Neural cell (in vitro differentiated cells): Measurements from ENCODE around the gene MEF2D. TPM values are rescaled to one million over a fixed set of nuclear protein-coding genes. Genes with fewer than 3 reads are reported as not detected.
A peak's percentile ranks its signal among the peaks of the same experiment; 100 is the strongest.

Experiments
- H2AFZ ChIP-seq: fragments of 200-600, 300-800 bp; sonication (generic), shearing (Covaris generic); 2 replicates; pipeline ENCODE4 v1.6.0; 2014; ENCODE audit warnings: low read depth, mild to moderate bottlenecking, antibody characterized with exemption, low read length, moderate library complexity
- H3F3A ChIP-seq: fragments of 200-600 bp; shearing (Covaris generic); 2 replicates; pipeline ENCODE4 v1.6.1; 2016; ENCODE audit warnings: mild to moderate bottlenecking, moderate library complexity, mixed read lengths, antibody characterized with exemption, low read length; ENCODE audit not compliant: insufficient read depth, poor library complexity, severe bottlenecking
- H3K27ac ChIP-seq: fragments of 200-600, 300-800 bp; sonication (generic), shearing (Covaris generic); 2 replicates; pipeline ENCODE4 v1.5.1; 2014; ENCODE audit warnings: mild to moderate bottlenecking, low read length, moderate library complexity
- H3K27me3 ChIP-seq: fragments of 300-800, 200-600 bp; sonication (generic), shearing (Covaris generic); 2 replicates; pipeline ENCODE4 v1.6.0; 2014; ENCODE audit warnings: mild to moderate bottlenecking, low read depth, low read length, moderate library complexity; ENCODE audit not compliant: insufficient read depth
- H3K36me3 ChIP-seq: fragments of 300-800, 200-600 bp; sonication (generic), shearing (Covaris generic); 2 replicates; pipeline ENCODE4 v1.5.1; 2014; ENCODE audit warnings: mild to moderate bottlenecking, antibody characterized with exemption, low read length, moderate library complexity; ENCODE audit not compliant: insufficient read depth
- H3K4me2 ChIP-seq: fragments of 300-800, 200-600 bp; sonication (generic), shearing (Covaris generic); 2 replicates; pipeline ENCODE4 v1.6.0; 2014; ENCODE audit warnings: mild to moderate bottlenecking, low read length
- H3K4me3 ChIP-seq: fragments of 300-800, 200-600 bp; sonication (generic), shearing (Covaris generic); 2 replicates; pipeline ENCODE4 v1.5.1; 2014; ENCODE audit warnings: mild to moderate bottlenecking, low read length, moderate library complexity
- H3K79me2 ChIP-seq: fragments of 200-600 bp; shearing (Covaris generic); replicated peaks from 2 replicates; pipeline ENCODE4 v1.6.0; 2014; ENCODE audit warnings: mild to moderate bottlenecking, low read length, moderate library complexity; ENCODE audit not compliant: insufficient read depth
- H3K9ac ChIP-seq: fragments of 300-800, 200-600 bp; sonication (generic), shearing (Covaris generic); 2 replicates; pipeline ENCODE4 v1.6.1; 2016; ENCODE audit warnings: mild to moderate bottlenecking, low read length, mixed read lengths
- H3K9me2 ChIP-seq: fragments of 200-600 bp; shearing (Covaris generic); 2 replicates; pipeline ENCODE4 v1.6.1; 2016; ENCODE audit warnings: mild to moderate bottlenecking, low read length, mixed read lengths; ENCODE audit not compliant: insufficient read depth
- H3K9me3 ChIP-seq: fragments of 200-600, 300-800 bp; sonication (generic), shearing (Covaris generic); 2 replicates; pipeline ENCODE4 v1.6.1; 2016; ENCODE audit warnings: mild to moderate bottlenecking, mixed run types, low read length, moderate library complexity, mixed read lengths
- H4K20me1 ChIP-seq: fragments of 200-600 bp; shearing (Covaris generic); 2 replicates; pipeline ENCODE4 v1.6.1; 2016; ENCODE audit warnings: mild to moderate bottlenecking, mixed run types; ENCODE audit not compliant: insufficient read depth
- EP300 ChIP-seq: fragments of 450-650 bp; conservative IDR thresholded peaks from 2 replicates; pipeline ENCODE4 v1.6.1; 2014; ENCODE audit warnings: antibody characterized with exemption, mild to moderate bottlenecking, moderate library complexity; ENCODE audit not compliant: poor library complexity, severe bottlenecking
- EZH2 ChIP-seq: fragments of 200-600, 300-800 bp; shearing (Covaris generic), sonication (generic); IDR thresholded peaks from 2 replicates; pipeline ENCODE4 v1.6.1; 2014; ENCODE audit warnings: antibody characterized with exemption, low read length, borderline replicate concordance, mild to moderate bottlenecking; ENCODE audit not compliant: insufficient read depth, poor library complexity, severe bottlenecking
- MXI1 ChIP-seq: fragments of 450-650 bp; conservative IDR thresholded peaks from 2 replicates; pipeline ENCODE4 v1.6.1; 2014; ENCODE audit warnings: antibody characterized with exemption, mild to moderate bottlenecking; ENCODE audit not compliant: poor library complexity, severe bottlenecking
- POLR2AphosphoS5 ChIP-seq: IDR thresholded peaks from 2 replicates; pipeline ENCODE4 v1.6.1; 2012
- RAD21 ChIP-seq: fragments of 450-650 bp; conservative IDR thresholded peaks from 2 replicates; pipeline ENCODE4 v1.6.1; 2014; ENCODE audit warnings: antibody characterized with exemption, mild to moderate bottlenecking, moderate library complexity
- REST ChIP-seq: IDR thresholded peaks from 2 replicates; pipeline ENCODE4 v1.6.1; 2012; ENCODE audit warnings: borderline replicate concordance
- SMC3 ChIP-seq: fragments of 450-650 bp; conservative IDR thresholded peaks from 2 replicates; pipeline ENCODE4 v1.6.1; 2014; ENCODE audit warnings: antibody characterized with exemption, mild to moderate bottlenecking, moderate library complexity; ENCODE audit not compliant: poor library complexity
- TAF1 ChIP-seq: IDR thresholded peaks from 2 replicates; pipeline ENCODE4 v1.6.1; 2012; ENCODE audit warnings: low read depth
- polyA plus RNA-seq: library from polyadenylated mRNA; depleted of rRNA; stranded (reverse); fragments of >200 nt; gene quantifications from 2 replicates; pipeline ENCODE4 v1.2.3, GENCODE V29; 2014
- TF ChIP-seq, protein P1 (sequence below): fragments of 450-650 bp; IDR thresholded peaks from 2 replicates; pipeline ENCODE4 v1.5.1; 2014; ENCODE audit warnings: antibody characterized with exemption, mild to moderate bottlenecking, moderate library complexity; ENCODE audit not compliant: poor library complexity, severe bottlenecking

Gene MEF2D
- polyA plus RNA-seq, 1 donor from 2014 or later = 4.7 TPM

DNA sequence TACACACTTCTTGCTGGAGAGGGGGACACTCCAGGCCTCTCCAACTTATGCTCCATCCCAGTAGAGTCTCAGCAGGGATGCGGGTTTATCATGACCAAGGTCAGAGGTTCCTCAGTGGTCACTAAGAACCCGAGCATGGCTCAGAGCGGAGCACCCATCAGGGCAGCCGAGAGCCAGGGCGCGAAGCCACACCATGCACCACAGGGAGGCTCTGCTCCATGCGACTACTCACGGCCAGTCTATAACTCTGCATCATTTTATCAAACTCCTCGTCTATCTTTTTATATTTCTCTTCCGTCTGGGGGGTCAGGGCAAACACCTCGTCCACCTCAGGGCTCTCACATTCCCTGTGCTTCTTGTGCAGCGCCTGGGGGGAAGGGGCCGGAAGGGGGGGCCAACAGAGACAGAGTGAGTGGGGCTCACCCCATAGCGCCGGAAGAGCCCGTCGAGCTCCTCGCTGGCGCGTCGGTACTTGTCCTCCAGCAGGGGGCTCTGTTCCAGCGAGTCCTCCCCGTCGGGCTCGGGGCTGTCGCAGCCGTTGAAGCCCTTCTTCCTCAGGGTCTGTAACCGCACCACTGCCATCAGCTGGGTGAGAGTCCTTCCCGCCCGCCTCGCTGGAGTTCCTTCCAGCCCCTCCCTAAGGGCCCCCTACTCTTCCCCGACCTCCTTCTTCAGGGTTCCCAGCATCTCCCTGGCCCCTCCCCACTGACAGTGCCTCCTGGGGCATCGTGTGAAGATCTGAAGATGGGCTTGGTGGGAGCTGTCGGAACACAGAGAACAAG, 20.0 kb downstream of the MEF2D start:
- no peaks in the 10 kb centered on the region for H3K9me3 ChIP-seq
- peaks cover 17% of the 10 kb centered on the region for H3K79me2 ChIP-seq
- no peak overlapping the region for H3K4me3 ChIP-seq
- no peaks in the 10 kb centered on the region for H3F3A ChIP-seq
- H3K27me3 ChIP-seq = no peaks in the 10 kb centered on the region
- no peak overlapping the region for H3K4me2 ChIP-seq
- H4K20me1 ChIP-seq = no peaks in the 10 kb centered on the region
- no peaks in the 10 kb centered on the region for H3K9me2 ChIP-seq
- TF ChIP-seq, protein P1, sequence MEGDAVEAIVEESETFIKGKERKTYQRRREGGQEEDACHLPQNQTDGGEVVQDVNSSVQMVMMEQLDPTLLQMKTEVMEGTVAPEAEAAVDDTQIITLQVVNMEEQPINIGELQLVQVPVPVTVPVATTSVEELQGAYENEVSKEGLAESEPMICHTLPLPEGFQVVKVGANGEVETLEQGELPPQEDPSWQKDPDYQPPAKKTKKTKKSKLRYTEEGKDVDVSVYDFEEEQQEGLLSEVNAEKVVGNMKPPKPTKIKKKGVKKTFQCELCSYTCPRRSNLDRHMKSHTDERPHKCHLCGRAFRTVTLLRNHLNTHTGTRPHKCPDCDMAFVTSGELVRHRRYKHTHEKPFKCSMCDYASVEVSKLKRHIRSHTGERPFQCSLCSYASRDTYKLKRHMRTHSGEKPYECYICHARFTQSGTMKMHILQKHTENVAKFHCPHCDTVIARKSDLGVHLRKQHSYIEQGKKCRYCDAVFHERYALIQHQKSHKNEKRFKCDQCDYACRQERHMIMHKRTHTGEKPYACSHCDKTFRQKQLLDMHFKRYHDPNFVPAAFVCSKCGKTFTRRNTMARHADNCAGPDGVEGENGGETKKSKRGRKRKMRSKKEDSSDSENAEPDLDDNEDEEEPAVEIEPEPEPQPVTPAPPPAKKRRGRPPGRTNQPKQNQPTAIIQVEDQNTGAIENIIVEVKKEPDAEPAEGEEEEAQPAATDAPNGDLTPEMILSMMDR = peak; percentile 70
- no peak for TF ChIP-seq MXI1
- TF ChIP-seq SMC3 = peak; percentile 83
- peak; percentile 70 for TF ChIP-seq RAD21
- no peak for TF ChIP-seq REST
- H3K9ac ChIP-seq = no peak overlapping the region
- H3K27ac ChIP-seq = no peak overlapping the region
- H2AFZ ChIP-seq = no peak overlapping the region
- peaks cover 8% of the 10 kb centered on the region for H3K36me3 ChIP-seq

DNA sequence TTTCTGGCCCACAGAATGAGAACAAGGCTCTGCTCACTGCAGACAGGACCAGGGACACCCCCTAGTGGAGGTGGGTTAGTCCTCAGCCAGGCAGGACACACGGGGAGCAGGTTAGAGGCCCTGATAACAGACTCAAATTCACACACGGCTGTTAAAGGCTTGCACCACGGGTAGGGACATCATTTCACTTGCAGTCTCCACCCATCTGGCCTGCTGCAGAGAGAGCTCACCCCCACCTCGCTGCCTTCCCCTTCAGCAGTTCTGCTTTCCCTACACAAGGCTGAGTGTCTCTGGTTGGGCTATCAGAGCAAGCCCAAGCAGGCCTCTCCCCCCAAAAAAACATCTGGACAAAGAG, 20.6 kb downstream of the MEF2D start:
- Histone ChIP-seq H3K4me3 (no peak overlapping the region), H3K9ac (no peak overlapping the region), H3K27ac (no peak overlapping the region), H3K36me3 (peaks cover 8% of the 10 kb centered on the region), H3K4me2 (no peak overlapping the region), H3K27me3 (no peaks in the 10 kb centered on the region), H4K20me1 (no peaks in the 10 kb centered on the region), H3K79me2 (peaks cover 11% of the 10 kb centered on the region), H3K9me2 (no peaks in the 10 kb centered on the region), H3F3A (no peaks in the 10 kb centered on the region), H3K9me3 (no peaks in the 10 kb centered on the region), H2AFZ (no peak overlapping the region)
- no peak for TF ChIP-seq MXI1
- TF ChIP-seq EP300 = no peak
- no peak for TF ChIP-seq EZH2
- no peak for TF ChIP-seq REST
- TF ChIP-seq POLR2AphosphoS5 = no peak
- no peak for TF ChIP-seq RAD21
- TF ChIP-seq, protein P1 = no peak
- TF ChIP-seq TAF1 = no peak
- no peak for TF ChIP-seq SMC3
